Vagina (tissue), 2 donors: ENCODE data around the gene TMEM214.

Source experiments
- CTCF ChIP-seq, 3 experiments: fragments of 450-650 bp in 2 of 3; fragments of 200-600 bp in 1 of 3; sonication (generic) in 1 of 3; IDR thresholded peaks; one replicate each; pipeline ENCODE4 v1.5.1; 2017 to 2019; ENCODE audit warnings: antibody characterized with exemption in 3 of 3, mild to moderate bottlenecking in 2 of 3, moderate library complexity in 2 of 3
- POLR2A ChIP-seq, 2 donors: fragments of 450-650 bp; IDR thresholded peaks; one replicate each; pipeline ENCODE4 v1.6.1; 2017; ENCODE audit warnings: antibody characterized with exemption in 2 of 2, mild to moderate bottlenecking in 2 of 2, moderate library complexity in 2 of 2

GRCh38 chr2:27065128-27065527 lies 32.4 kb downstream of the TMEM214 start:
- TF ChIP-seq CTCF (IDR thresholded peaks at IDR 0.05) = no peak
- no peak for TF ChIP-seq POLR2A (IDR thresholded peaks at IDR 0.05)
